Aorta (tissue), 5 donors: ENCODE data around the gene LRRD1. TPM values are rescaled to one million over a fixed set of nuclear protein-coding genes. Genes with fewer than 3 reads are reported as not detected.

Experiments
- ATAC-seq: fragments of 200-7000 bp; cut with Tn5 transposase; one replicate; pipeline ENCODE4 v1.9.1; 2022; ENCODE audit warnings: moderate library complexity; ENCODE audit not compliant: low FRiP score
- DNase-seq, 2 donors: peaks; one replicate each; pipeline ENCODE4 v3.0.0-alpha.2; 2020
- H3K27ac ChIP-seq, 2 donors: one replicate each; pipeline ENCODE4 v1.5.1; 2013; ENCODE audit warnings: low read length in 2 of 2, mild to moderate bottlenecking in 2 of 2, moderate library complexity in 2 of 2, control low read depth in 1 of 2, inconsistent platforms in 1 of 2, low read depth in 1 of 2
- H3K27me3 ChIP-seq, 2 donors: one replicate each; pipeline ENCODE4 v1.6.1; 2013; ENCODE audit warnings: control low read depth in 1 of 2, low read length in 1 of 2, mild to moderate bottlenecking in 1 of 2, moderate library complexity in 1 of 2; ENCODE audit not compliant: insufficient read depth in 2 of 2, control insufficient read depth in 1 of 2
- H3K36me3 ChIP-seq, 2 donors: one replicate each; pipeline ENCODE4 v1.6.1; 2013; ENCODE audit warnings: control low read depth in 1 of 2, low read length in 1 of 2, mild to moderate bottlenecking in 1 of 2; ENCODE audit not compliant: insufficient read depth in 2 of 2, control insufficient read depth in 1 of 2
- H3K4me1 ChIP-seq, 2 donors: one replicate each; pipeline ENCODE4 v1.6.1; 2013; ENCODE audit warnings: low read length in 2 of 2, control low read depth in 1 of 2, mild to moderate bottlenecking in 1 of 2, moderate library complexity in 1 of 2; ENCODE audit not compliant: insufficient read depth in 2 of 2, control insufficient read depth in 1 of 2
- H3K4me3 ChIP-seq, 2 donors: one replicate each; pipeline ENCODE4 v1.5.1; 2013; ENCODE audit warnings: low read length in 2 of 2, control low read depth in 1 of 2, mild to moderate bottlenecking in 1 of 2
- H3K9me3 ChIP-seq: one replicate; pipeline ENCODE4 v1.6.1; 2013; ENCODE audit warnings: mild to moderate bottlenecking, low read length; ENCODE audit not compliant: control insufficient read depth
- WGBS, 2 donors: extraction: QIAGEN DNeasy Blood & Tissue Kit; methylation state at CpG; one replicate each; pipeline ENCODE4 v1.1.7; 2013; 5-methylcytosine and 5-hydroxymethylcytosine counted together
- intact Hi-C, 2 donors: fragments of 100-400 bp; cut with DNase I; formaldehyde crosslinking; loops; one replicate each; pipeline versions ENCODE4 v1.14.2 to v1.15.0; 2022
- long read RNA-seq, 2 donors: library from polyadenylated mRNA; unstranded; transcript quantifications; one replicate each; pipeline ENCODE4 v2.0.0, GENCODE V29; 2020 to 2021
- polyA plus RNA-seq, 2 donors: library from polyadenylated mRNA; stranded (reverse); fragments of 200-250 nt; gene quantifications; one replicate each; pipeline ENCODE4 v1.2.3, GENCODE V29; 2013
- total RNA-seq, 2 donors: library from RNA; stranded (reverse); fragmentation: NEBNext Ultra II Directional; extraction: Animal tissue kit (Norgen Biotek cat#: 25700); gene quantifications; one replicate each; pipeline ENCODE4 v1.2.1, GENCODE V29; 2021
- donor health status: healthy with polysubstance abuse.
- donor health status: Bipolar disorder and iron deficiency.
- donor health status: DM: no; HTN: no; CAD: no.
- donor health status: DM: no; HTN: no; CAD: no.
- donor health status: DM: yes; HTN: yes; CAD: no.

Gene LRRD1
- total RNA-seq (under 1 TPM in 1 of 2 donors, not detected in 1; 0.51 TPM), polyA plus RNA-seq (not detected)
- long read RNA-seq, donor 1: 0 reads
- long read RNA-seq, donor 2: 0 reads

DNA sequence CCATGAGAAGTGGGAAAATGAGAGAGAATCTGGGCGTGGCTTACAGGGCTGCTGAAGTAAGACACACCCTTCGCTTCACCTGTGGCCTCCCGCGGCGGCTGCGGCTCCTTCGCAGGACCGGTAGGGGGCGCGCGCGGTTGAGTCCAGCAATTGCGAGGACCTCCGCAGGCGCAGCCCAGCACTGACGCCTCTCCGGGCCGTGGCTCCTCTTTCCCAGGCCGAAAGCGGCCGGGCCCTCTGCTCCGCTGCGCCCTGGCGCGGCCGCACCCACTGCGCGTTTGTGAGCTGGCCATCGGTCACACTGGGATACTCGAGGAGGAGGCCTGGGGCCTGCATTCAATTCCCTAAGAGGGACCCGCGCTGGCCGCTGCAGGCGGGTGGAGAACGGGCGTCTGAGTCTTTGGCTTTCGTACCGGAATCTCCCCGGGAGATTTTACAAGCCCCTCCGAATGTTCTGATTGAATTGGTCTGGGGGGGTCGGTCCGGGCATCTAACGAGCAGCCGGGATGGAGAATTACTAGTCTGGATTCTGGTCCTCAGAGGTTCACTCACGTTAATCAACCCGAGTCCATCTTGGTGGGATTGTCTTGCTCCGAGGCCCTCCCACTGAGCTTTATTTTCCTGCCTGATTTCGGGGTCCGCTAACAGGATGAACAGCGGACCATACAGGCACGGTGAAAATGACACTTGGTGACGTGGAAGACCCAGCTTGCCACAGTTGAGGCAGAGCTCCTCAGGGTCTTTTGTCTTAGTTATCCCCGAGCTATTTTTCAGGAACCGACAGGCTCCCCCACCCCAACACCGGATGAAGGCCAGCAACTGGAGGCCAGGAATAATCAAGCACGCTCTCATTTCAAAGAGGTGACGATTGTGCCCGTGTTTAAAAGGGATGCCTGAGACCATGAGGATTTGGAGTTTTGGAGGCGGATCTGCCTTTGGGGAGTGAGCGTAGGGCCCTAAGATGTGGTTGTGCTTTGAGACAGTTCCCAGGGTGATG lies at the start of gene LRRD1:
LRRD1 (minus strand) TSS at position 215 of the 997 bp plus-strand sequence. CDS start 13,940 bp downstream, outside the sequence.
- Histone ChIP-seq H3K36me3 (no peaks in the 10 kb centered on the region), H3K4me1 (no peaks in the 10 kb centered on the region), H3K27me3 (no peaks in the 10 kb centered on the region), H3K27ac (peak within 1 kb of the TSS in 1 of 2 donors; percentile 74), H3K4me3 (peak within 1 kb of the TSS; percentile 36 to 74), H3K9me3 (no peaks in the 10 kb centered on the region)
- ATAC-seq (peak; percentile 98), DNase-seq (peak; percentile 89 to 95)
- 5% methylated on average over 60 of the region's 60 CpGs for WGBS, 2 donors
- intact Hi-C loops: loop anchor here (5.0 to 10.0 kb wide), 2 partner anchors 47 to 266 kb away; partner anchors contain the start of genes GATAD1 (in 2 of the 2) and CYP51A1 (in 1 of the 2)

- H3K36me3 ChIP-seq: peaks cover 0 to 2% of the 10 kb centered on the region in 2 donors
- intact Hi-C loops: loop anchor here in 1 of 2 donors (10.0 kb wide), 1 partner anchor 124 kb away; no protein-coding TSS in a partner anchor
- no peak for ATAC-seq
Observed at GRCh38 chr7:92228742-92229141, 49.8 kb upstream of the LRRD1 start.

GRCh38 chr7:92228100-92228499 lies 49.2 kb upstream of the LRRD1 start:
- Histone ChIP-seq H3K27me3 (no peaks in the 10 kb centered on the region), H3K27ac (no peak overlapping the region), H3K36me3 (peaks cover 0 to 2% of the 10 kb centered on the region in 2 donors)

More at GRCh38 chr7:92228742-92229141, 49.8 kb upstream of the LRRD1 start:
- no peak overlapping the region for H3K27ac ChIP-seq
- H3K9me3 ChIP-seq: no peaks in the 10 kb centered on the region
- no peaks in the 10 kb centered on the region for H3K27me3 ChIP-seq
- DNase-seq: no peak
- no peaks in the 10 kb centered on the region for H3K4me1 ChIP-seq
- no peak overlapping the region for H3K4me3 ChIP-seq
- WGBS, 2 donors: 96 to 98% methylated on average over 2 of the region's 2 CpGs

GRCh38 chr7:92226981-92227380 lies 48.0 kb upstream of the LRRD1 start:
- H3K9me3 ChIP-seq: no peaks in the 10 kb centered on the region
- no peak overlapping the region for H3K4me3 ChIP-seq
- 91 to 93% methylated on average over 4 of the region's 4 CpGs for WGBS, 2 donors
- no peaks in the 10 kb centered on the region for H3K27me3 ChIP-seq
- H3K36me3 ChIP-seq: peaks cover 0 to 2% of the 10 kb centered on the region in 2 donors
- intact Hi-C loops: loop anchor here in 1 of 2 donors (10.0 kb wide), 1 partner anchor 122 kb away; no protein-coding TSS in a partner anchor
- DNase-seq: no peak
- no peak overlapping the region for H3K27ac ChIP-seq
- H3K4me1 ChIP-seq: no peaks in the 10 kb centered on the region
- no peak for ATAC-seq

More at GRCh38 chr7:92228100-92228499, 49.2 kb upstream of the LRRD1 start:
- WGBS, 2 donors: 96 to 98% methylated on average over 2 of the region's 2 CpGs
- H3K9me3 ChIP-seq: no peaks in the 10 kb centered on the region
- H3K4me3 ChIP-seq: no peak overlapping the region
- no peak for DNase-seq
- intact Hi-C loops: loop anchor here in 1 of 2 donors (10.0 kb wide), 1 partner anchor 123 kb away; no protein-coding TSS in a partner anchor
- ATAC-seq: no peak
- H3K4me1 ChIP-seq: no peaks in the 10 kb centered on the region

- H3K4me1 ChIP-seq: no peaks in the 10 kb centered on the region
- WGBS, 2 donors: 97 to 98% methylated on average over 3 of the region's 3 CpGs
- H3K27me3 ChIP-seq: no peaks in the 10 kb centered on the region
- peaks cover 0 to 5% of the 10 kb centered on the region in 2 donors for H3K36me3 ChIP-seq
- no peaks in the 10 kb centered on the region for H3K9me3 ChIP-seq
- H3K4me3 ChIP-seq: no peak overlapping the region
- no peak overlapping the region for H3K27ac ChIP-seq
- no peak for ATAC-seq
- no peak for DNase-seq
- intact Hi-C loops: loop anchor here in 1 of 2 donors (10.0 kb wide), 1 partner anchor 117 kb away; no protein-coding TSS in a partner anchor
Observed at GRCh38 chr7:92221766-92222165, 42.8 kb upstream of the LRRD1 start.

DNA sequence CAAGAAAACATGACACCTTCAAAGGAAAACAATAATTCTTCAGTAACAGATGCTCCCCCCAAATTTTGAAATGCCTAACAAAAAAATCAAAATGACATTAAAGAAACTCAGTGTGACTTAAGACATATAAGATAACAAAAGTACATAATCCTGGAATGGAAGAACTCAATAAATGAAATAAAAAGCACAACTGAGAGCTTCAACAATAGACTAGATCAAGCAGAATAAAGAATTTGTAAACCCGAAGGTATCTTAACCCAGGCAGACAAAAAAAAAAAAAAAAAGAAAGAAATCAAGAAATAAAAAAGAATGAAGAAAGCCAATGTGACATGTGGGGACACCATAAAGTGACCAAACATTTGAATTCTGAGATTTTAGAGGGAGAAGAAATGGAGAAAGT lies 27.7 kb upstream of the LRRD1 start:
- intact Hi-C loops: no loop called here
- no peak overlapping the region for H3K4me3 ChIP-seq
- no peak for DNase-seq
- peaks cover 1% of the 10 kb centered on the region for H3K9me3 ChIP-seq
- WGBS, 2 donors: 97% methylated on average over 1 of the region's 1 CpG
- ATAC-seq: no peak
- H3K27me3 ChIP-seq: no peaks in the 10 kb centered on the region
- H3K27ac ChIP-seq: no peak overlapping the region
- peaks cover 6 to 14% of the 10 kb centered on the region in 2 donors for H3K36me3 ChIP-seq
- H3K4me1 ChIP-seq: no peaks in the 10 kb centered on the region

DNA sequence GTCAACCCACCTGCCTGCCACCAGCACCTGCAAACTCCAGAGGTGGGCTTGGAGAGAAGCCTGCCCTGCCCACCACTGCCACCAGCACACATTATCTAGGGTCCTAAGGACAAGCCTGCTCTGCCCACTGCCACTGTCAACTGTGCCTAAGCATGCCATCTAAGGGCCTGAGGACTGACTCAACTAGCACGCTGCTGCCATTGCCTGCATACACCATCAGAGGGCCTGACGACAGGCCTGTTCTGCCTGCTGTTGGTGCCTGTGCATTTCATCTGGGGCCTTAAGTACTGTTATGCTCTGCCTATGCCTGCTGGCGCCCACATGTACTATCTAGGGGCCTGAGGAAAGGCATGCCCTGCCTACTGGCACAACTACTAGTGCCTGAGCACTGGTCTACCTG lies 27.0 kb upstream of the LRRD1 start:
- Histone ChIP-seq H3K4me3 (no peak overlapping the region), H3K27me3 (no peaks in the 10 kb centered on the region), H3K9me3 (peaks cover 1% of the 10 kb centered on the region), H3K27ac (no peak overlapping the region), H3K4me1 (no peaks in the 10 kb centered on the region), H3K36me3 (peaks cover 6 to 12% of the 10 kb centered on the region in 2 donors)
- intact Hi-C loops: no loop called here
- no peak for ATAC-seq
- DNase-seq: no peak
- 97 to 98% methylated on average over 3 of the region's 3 CpGs for WGBS, 2 donors

GRCh38 chr7:92200791-92201190 lies 21.8 kb upstream of the LRRD1 start:
- 95 to 96% methylated on average over 1 of the region's 1 CpG for WGBS, 2 donors
- no peak overlapping the region for H3K27ac ChIP-seq
- intact Hi-C loops: no loop called here
- no peak overlapping the region for H3K4me3 ChIP-seq
- DNase-seq (no peak), ATAC-seq (no peak)
- peaks cover 4 to 6% of the 10 kb centered on the region in 2 donors for H3K36me3 ChIP-seq
- no peaks in the 10 kb centered on the region for H3K27me3 ChIP-seq
- H3K4me1 ChIP-seq: no peaks in the 10 kb centered on the region
- H3K9me3 ChIP-seq: no peaks in the 10 kb centered on the region
